H1 (cell line): Measurements from ENCODE around the gene ASPRV1. TPM values are rescaled to one million over a fixed set of nuclear protein-coding genes. Genes with fewer than 3 reads are reported as not detected.

Source experiments
- ASH2L ChIP-seq: fragments of 200-600, 300-600 bp; sonication (generic); IDR thresholded peaks from one replicate; pipeline ENCODE4 v1.7.1; 2017; ENCODE audit warnings: low read length
- CREB1 ChIP-seq: IDR thresholded peaks from 2 replicates; pipeline ENCODE4 v1.6.1; 2012; ENCODE audit warnings: inconsistent platforms
- EZH2 ChIP-seq: fragments of 200-600 bp; sonication (generic); IDR thresholded peaks from 2 replicates; pipeline ENCODE4 v1.7.1; 2012; ENCODE audit warnings: low read depth, mild to moderate bottlenecking, moderate library complexity, low read length, inconsistent platforms; ENCODE audit not compliant: severe bottlenecking
- HDAC2 ChIP-seq, 2 experiments: fragments of 300-600 bp in 1 of 2; sonication (generic) in 1 of 2; IDR thresholded peaks; 2 replicates each; pipeline ENCODE4 v1.6.1; 2011 to 2012; ENCODE audit warnings: low read depth in 2 of 2, low read length in 2 of 2, mild to moderate bottlenecking in 2 of 2, moderate library complexity in 2 of 2, borderline replicate concordance in 1 of 2, inconsistent platforms in 1 of 2
- HDAC6 ChIP-seq: IDR thresholded peaks from one replicate; pipeline ENCODE4 v1.7.1; 2012; ENCODE audit warnings: low read depth, mild to moderate bottlenecking, inconsistent platforms, low read length, moderate library complexity
- POU5F1 ChIP-seq: IDR thresholded peaks from 2 replicates; pipeline ENCODE4 v1.6.1; 2011; ENCODE audit warnings: low read depth, mild to moderate bottlenecking, low read length, moderate library complexity
- RBBP5 ChIP-seq: IDR thresholded peaks from 2 replicates; pipeline ENCODE4 v1.7.1; 2012; ENCODE audit warnings: low read depth, mild to moderate bottlenecking, inconsistent platforms, low read length, moderate library complexity, borderline replicate concordance
- SP1 ChIP-seq: IDR thresholded peaks from 2 replicates; pipeline ENCODE4 v1.6.1; 2011; ENCODE audit warnings: low read depth, low read length
- polyA plus RNA-seq, 7 experiments: library from polyadenylated mRNA; depleted of rRNA in 3 of 7; stranded (reverse) in 5 of 7; unstranded in 2 of 7; fragments of >200 nt in 5 of 7; fragments of 200-250 nt in 2 of 7; gene quantifications; 1 replicate in 5 of 7; 2 replicates in 1 of 7; 4 replicates in 1 of 7; pipeline versions ENCODE4 v1.2.1 to v1.2.3, GENCODE V29; 2011 to 2013; ENCODE audit warnings: missing spikeins in 2 of 7, mixed read lengths in 2 of 7
- total RNA-seq: library from RNA; stranded (reverse); fragmentation: NEBNext Ultra II Directional; extraction: Animal tissue kit (Norgen Biotek cat#: 25700); gene quantifications from 2 replicates; pipeline ENCODE4 v1.2.1, GENCODE V29; 2021
- TF ChIP-seq, protein P1 (sequence below), 3 experiments: IDR thresholded peaks; 1 replicate in 2 of 3; 2 replicates in 1 of 3; pipeline versions ENCODE4 v1.5.1 to v1.6.1; 2011; ENCODE audit warnings: low read length in 3 of 3, mild to moderate bottlenecking in 3 of 3, inconsistent platforms in 2 of 3, low read depth in 1 of 3, moderate library complexity in 1 of 3; ENCODE audit not compliant: insufficient read depth in 1 of 3; ENCODE audit errors: control extremely low read depth in 1 of 3

The ASPRV1 gene
- total and polyA plus RNA-seq, 2 of the 8 experiments (the other 6 are each of a cell fraction or from before 2014, with no cell fraction given): 0.59 to 0.95 TPM

DNA sequence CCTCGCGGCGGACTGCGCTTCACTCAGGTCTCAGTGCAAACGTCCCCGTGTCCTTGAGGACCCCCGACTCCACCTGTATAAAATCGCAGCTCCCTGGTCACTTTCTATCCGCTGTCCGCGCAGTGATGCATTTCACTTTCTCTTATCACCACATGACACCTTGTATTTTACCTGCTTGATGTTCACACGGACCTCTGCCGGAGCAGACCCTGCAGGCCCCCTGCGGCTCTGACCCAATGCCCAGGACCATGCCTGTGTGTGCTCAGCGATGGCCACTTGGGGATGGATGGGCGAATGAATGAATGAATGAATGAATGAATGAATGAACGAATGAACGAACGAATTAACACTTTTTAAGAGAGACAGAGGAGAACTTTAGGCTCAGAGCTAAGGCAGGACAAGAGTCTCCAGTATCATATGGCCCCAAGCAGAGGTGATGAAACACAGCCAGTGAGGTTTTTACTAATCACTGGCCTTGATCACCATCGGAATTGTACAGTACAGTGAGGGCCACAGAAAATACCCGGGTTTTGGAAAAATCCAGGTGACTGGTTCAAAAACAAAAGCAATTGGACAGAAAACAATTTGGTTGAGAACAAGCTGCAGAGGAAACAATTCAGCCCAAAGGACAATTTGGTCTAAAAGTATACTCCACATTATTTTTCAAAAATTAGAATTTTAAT lies 12.3 kb downstream of the ASPRV1 start (continued):
- TF ChIP-seq, protein P1, sequence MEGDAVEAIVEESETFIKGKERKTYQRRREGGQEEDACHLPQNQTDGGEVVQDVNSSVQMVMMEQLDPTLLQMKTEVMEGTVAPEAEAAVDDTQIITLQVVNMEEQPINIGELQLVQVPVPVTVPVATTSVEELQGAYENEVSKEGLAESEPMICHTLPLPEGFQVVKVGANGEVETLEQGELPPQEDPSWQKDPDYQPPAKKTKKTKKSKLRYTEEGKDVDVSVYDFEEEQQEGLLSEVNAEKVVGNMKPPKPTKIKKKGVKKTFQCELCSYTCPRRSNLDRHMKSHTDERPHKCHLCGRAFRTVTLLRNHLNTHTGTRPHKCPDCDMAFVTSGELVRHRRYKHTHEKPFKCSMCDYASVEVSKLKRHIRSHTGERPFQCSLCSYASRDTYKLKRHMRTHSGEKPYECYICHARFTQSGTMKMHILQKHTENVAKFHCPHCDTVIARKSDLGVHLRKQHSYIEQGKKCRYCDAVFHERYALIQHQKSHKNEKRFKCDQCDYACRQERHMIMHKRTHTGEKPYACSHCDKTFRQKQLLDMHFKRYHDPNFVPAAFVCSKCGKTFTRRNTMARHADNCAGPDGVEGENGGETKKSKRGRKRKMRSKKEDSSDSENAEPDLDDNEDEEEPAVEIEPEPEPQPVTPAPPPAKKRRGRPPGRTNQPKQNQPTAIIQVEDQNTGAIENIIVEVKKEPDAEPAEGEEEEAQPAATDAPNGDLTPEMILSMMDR (IDR thresholded peaks at IDR 0.05; ENCODE audit: control extremely low read depth in 1 of 3, insufficient read depth in 1 of 3, low read depth in 1 of 3, low read length in 3 of 3): no peak
- TF ChIP-seq HDAC2 (IDR thresholded peaks at IDR 0.05; ENCODE audit: borderline replicate concordance in 1 of 2, low read depth in 2 of 2, low read length in 2 of 2): no peak
- no peak for TF ChIP-seq ASH2L
- TF ChIP-seq SP1: no peak
- no peak for TF ChIP-seq POU5F1
- no peak for TF ChIP-seq RBBP5
- no peak for TF ChIP-seq CREB1
- TF ChIP-seq HDAC6: no peak
- no peak for TF ChIP-seq EZH2
